Ovary (tissue), 1 donor: ENCODE measurements around the gene CTNNAL1.

Experiments used
- EP300 ChIP-seq: sonication (generic); formaldehyde crosslinking; IDR thresholded peaks from one replicate; pipeline ENCODE4 v1.6.1; 2017; ENCODE audit warnings: antibody characterized with exemption
- POLR2A ChIP-seq: fragments of 450-650 bp; IDR thresholded peaks from one replicate; pipeline ENCODE4 v1.6.1; 2017; ENCODE audit warnings: antibody characterized with exemption, mild to moderate bottlenecking, moderate library complexity

- TF ChIP-seq POLR2A, result peak; percentile 6
- no peak for TF ChIP-seq EP300
Measured at GRCh38 chr9:108934323-108934893, 78.9 kb downstream of the CTNNAL1 start, which contains the start of gene ABITRAM.
